Measurements from ENCODE around the gene SMIM8. TPM values are rescaled to one million over a fixed set of nuclear protein-coding genes. Genes with fewer than 3 reads are reported as not detected.

Gene SMIM8
- total RNA-seq, 1 donor from 2014 or later, result 31.7 TPM

DNA sequence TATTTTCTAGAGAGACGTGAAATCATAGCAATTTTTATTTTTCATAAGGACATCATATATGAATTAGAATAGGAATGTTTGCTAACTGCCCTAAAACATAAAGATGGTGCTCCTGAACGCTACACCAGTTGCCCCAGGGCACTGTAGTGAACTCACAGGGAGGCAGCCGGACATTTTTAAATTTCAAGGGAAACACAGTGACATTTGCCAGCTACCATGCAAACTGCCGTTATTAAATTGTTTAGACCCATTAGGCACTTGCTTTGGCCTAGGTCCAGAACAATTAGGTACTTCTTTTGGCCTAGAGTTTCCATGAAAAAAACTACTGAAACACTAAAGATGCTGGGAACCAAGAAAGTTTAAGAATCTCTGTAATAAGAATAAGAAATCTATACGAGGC, 60.5 kb downstream of the SMIM8 start:
- no peak overlapping the region for H3K4me3 ChIP-seq
- H4K20me1 ChIP-seq (ENCODE audit: low read depth), result no peaks in the 10 kb centered on the region
- no peak overlapping the region for H3K4me3 Mint-ChIP-seq
- no peaks in the 10 kb centered on the region for H3K79me2 ChIP-seq (ENCODE audit: low read depth)
- no peaks in the 10 kb centered on the region for H3K36me3 Mint-ChIP-seq
- H3K27me3 ChIP-seq, result no peaks in the 10 kb centered on the region
- H3K4me2 ChIP-seq, result no peak overlapping the region
- H3K27ac ChIP-seq, result no peak overlapping the region
- no peaks in the 10 kb centered on the region for H3K4me1 Mint-ChIP-seq
- H3K27me3 Mint-ChIP-seq (ENCODE audit: insufficient read depth, low read depth), result no peaks in the 10 kb centered on the region
- TF ChIP-seq, protein P1, sequence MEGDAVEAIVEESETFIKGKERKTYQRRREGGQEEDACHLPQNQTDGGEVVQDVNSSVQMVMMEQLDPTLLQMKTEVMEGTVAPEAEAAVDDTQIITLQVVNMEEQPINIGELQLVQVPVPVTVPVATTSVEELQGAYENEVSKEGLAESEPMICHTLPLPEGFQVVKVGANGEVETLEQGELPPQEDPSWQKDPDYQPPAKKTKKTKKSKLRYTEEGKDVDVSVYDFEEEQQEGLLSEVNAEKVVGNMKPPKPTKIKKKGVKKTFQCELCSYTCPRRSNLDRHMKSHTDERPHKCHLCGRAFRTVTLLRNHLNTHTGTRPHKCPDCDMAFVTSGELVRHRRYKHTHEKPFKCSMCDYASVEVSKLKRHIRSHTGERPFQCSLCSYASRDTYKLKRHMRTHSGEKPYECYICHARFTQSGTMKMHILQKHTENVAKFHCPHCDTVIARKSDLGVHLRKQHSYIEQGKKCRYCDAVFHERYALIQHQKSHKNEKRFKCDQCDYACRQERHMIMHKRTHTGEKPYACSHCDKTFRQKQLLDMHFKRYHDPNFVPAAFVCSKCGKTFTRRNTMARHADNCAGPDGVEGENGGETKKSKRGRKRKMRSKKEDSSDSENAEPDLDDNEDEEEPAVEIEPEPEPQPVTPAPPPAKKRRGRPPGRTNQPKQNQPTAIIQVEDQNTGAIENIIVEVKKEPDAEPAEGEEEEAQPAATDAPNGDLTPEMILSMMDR (IDR thresholded peaks at IDR 0.05), result no peak
- TF ChIP-seq EZH2 (IDR thresholded peaks at IDR 0.05) (no peak), EZH2phosphoT487 (IDR thresholded peaks at IDR 0.05) (no peak)
- no peaks in the 10 kb centered on the region for H3K4me1 ChIP-seq
- no peaks in the 10 kb centered on the region for H3F3A ChIP-seq (ENCODE audit: low read depth)
- no peak overlapping the region for H2AFZ ChIP-seq (replicated peaks)
- H3K9me3 ChIP-seq (ENCODE audit: low read depth), result no peaks in the 10 kb centered on the region
- H3K9me3 Mint-ChIP-seq, result no peaks in the 10 kb centered on the region
- no peak overlapping the region for H3K9ac ChIP-seq
- DNase-seq (ENCODE audit: low spot score), result no peak
- no peak overlapping the region for H3K27ac Mint-ChIP-seq
- no peaks in the 10 kb centered on the region for H3K36me3 ChIP-seq

DNA sequence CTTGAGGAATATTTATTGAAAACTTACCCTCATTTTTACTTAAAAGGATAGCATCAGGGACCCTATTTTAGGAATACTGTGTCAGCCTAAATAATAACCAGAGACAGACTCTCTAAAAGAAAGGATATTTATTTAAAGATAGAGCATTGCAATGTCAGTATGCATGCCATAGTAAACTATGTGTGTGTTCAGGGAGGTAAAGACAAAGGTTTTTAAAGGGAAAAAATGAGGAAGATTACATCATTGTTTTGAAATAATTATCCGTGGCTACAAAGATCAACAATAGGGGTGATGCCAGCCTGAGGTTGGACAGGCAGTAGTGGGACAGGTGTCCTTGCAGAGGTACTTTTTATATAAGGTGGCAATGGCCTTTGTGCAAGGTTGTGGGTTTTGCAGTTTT, 61.6 kb downstream of the SMIM8 start:
- Mint-ChIP-seq H3K4me3 (no peak overlapping the region), H3K27ac (no peak overlapping the region), H3K9me3 (no peaks in the 10 kb centered on the region), H3K27me3 (ENCODE audit: insufficient read depth, low read depth) (no peaks in the 10 kb centered on the region), H3K4me1 (no peaks in the 10 kb centered on the region), H3K36me3 (no peaks in the 10 kb centered on the region)
- H3K36me3 ChIP-seq, result no peaks in the 10 kb centered on the region
- TF ChIP-seq EZH2 (IDR thresholded peaks at IDR 0.05) (no peak), EZH2phosphoT487 (IDR thresholded peaks at IDR 0.05) (no peak)
- TF ChIP-seq, protein P1 (IDR thresholded peaks at IDR 0.05), result no peak
- H2AFZ ChIP-seq (replicated peaks), result no peak overlapping the region
- DNase-seq (ENCODE audit: low spot score), result no peak
- H4K20me1 ChIP-seq (ENCODE audit: low read depth), result no peaks in the 10 kb centered on the region
- no peaks in the 10 kb centered on the region for H3K4me1 ChIP-seq
- no peaks in the 10 kb centered on the region for H3K79me2 ChIP-seq (ENCODE audit: low read depth)
- H3K27ac ChIP-seq, result no peak overlapping the region
- H3K4me3 ChIP-seq, result no peak overlapping the region
- no peaks in the 10 kb centered on the region for H3F3A ChIP-seq (ENCODE audit: low read depth)
- no peak overlapping the region for H3K4me2 ChIP-seq
- H3K27me3 ChIP-seq, result no peaks in the 10 kb centered on the region
- H3K9me3 ChIP-seq (ENCODE audit: low read depth), result no peaks in the 10 kb centered on the region
- H3K9ac ChIP-seq, result no peak overlapping the region

DNA sequence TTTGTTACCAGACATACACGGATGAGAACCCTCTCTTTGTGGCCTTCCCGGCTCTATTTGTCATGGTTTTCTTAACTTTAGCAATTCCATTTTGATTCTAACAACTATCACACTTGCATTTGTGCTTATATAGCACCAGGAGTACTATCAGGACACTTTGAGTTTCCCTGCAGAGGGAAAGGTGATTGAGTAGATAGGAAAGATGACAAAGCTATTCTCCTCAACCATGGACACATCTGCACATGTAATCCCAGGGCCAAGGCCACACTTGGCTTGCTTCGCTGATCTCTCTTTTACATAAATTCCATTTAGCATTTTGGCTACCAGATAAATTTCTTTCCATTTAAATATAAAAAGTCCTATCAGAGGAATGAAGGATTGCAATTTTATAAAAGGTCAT, 62.1 kb downstream of the SMIM8 start:
- no peaks in the 10 kb centered on the region for H3K36me3 Mint-ChIP-seq
- no peaks in the 10 kb centered on the region for H3K9me3 Mint-ChIP-seq
- Histone ChIP-seq H3K4me2 (no peak overlapping the region), H2AFZ (replicated peaks) (no peak overlapping the region), H3K36me3 (no peaks in the 10 kb centered on the region), H3K4me3 (no peak overlapping the region), H3K27me3 (no peaks in the 10 kb centered on the region), H3K9me3 (ENCODE audit: low read depth) (no peaks in the 10 kb centered on the region), H3K4me1 (no peaks in the 10 kb centered on the region), H3K9ac (no peak overlapping the region), H4K20me1 (ENCODE audit: low read depth) (no peaks in the 10 kb centered on the region), H3K79me2 (ENCODE audit: low read depth) (no peaks in the 10 kb centered on the region), H3K27ac (no peak overlapping the region), H3F3A (ENCODE audit: low read depth) (no peaks in the 10 kb centered on the region)
- H3K27ac Mint-ChIP-seq, result no peak overlapping the region
- TF ChIP-seq, protein P1 (IDR thresholded peaks at IDR 0.05), result no peak
- TF ChIP-seq EZH2phosphoT487 (IDR thresholded peaks at IDR 0.05), result no peak
- no peak for TF ChIP-seq EZH2 (IDR thresholded peaks at IDR 0.05)
- no peak overlapping the region for H3K4me3 Mint-ChIP-seq
- H3K4me1 Mint-ChIP-seq, result no peaks in the 10 kb centered on the region
- no peak for DNase-seq (ENCODE audit: low spot score)
- no peaks in the 10 kb centered on the region for H3K27me3 Mint-ChIP-seq (ENCODE audit: insufficient read depth, low read depth)

Measured in neural progenitor cell (in vitro differentiated cells).